Right lobe of liver (tissue), 4 donors: ENCODE results near the gene UFD1.

Experiments used
- POLR2A ChIP-seq: fragments of 450-650 bp; IDR thresholded peaks from one replicate; pipeline ENCODE4 v1.6.1; 2017; ENCODE audit warnings: antibody characterized with exemption, mild to moderate bottlenecking
- TF ChIP-seq, protein P1 (sequence below), 4 donors: fragments of 200-600 bp in 3 of 4; fragments of 450-650 bp in 1 of 4; IDR thresholded peaks; one replicate each; pipeline versions ENCODE4 v1.5.1 to v1.8.0; 2016 to 2022; ENCODE audit warnings: antibody characterized with exemption in 4 of 4, mild to moderate bottlenecking in 2 of 4
- donor health status: DM: no; HTN: no; CAD: no.
- donor health status: DM: no; HTN: no; CAD: no.
- donor health status: DM: no; HTN: yes; CAD: no.

GRCh38 chr22:19463008-19463407 lies 16.0 kb downstream of the UFD1 start:
- TF ChIP-seq, protein P1, sequence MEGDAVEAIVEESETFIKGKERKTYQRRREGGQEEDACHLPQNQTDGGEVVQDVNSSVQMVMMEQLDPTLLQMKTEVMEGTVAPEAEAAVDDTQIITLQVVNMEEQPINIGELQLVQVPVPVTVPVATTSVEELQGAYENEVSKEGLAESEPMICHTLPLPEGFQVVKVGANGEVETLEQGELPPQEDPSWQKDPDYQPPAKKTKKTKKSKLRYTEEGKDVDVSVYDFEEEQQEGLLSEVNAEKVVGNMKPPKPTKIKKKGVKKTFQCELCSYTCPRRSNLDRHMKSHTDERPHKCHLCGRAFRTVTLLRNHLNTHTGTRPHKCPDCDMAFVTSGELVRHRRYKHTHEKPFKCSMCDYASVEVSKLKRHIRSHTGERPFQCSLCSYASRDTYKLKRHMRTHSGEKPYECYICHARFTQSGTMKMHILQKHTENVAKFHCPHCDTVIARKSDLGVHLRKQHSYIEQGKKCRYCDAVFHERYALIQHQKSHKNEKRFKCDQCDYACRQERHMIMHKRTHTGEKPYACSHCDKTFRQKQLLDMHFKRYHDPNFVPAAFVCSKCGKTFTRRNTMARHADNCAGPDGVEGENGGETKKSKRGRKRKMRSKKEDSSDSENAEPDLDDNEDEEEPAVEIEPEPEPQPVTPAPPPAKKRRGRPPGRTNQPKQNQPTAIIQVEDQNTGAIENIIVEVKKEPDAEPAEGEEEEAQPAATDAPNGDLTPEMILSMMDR (IDR thresholded peaks at IDR 0.05): no peak
- TF ChIP-seq POLR2A: no peak
